Central memory CD8-positive, alpha-beta T cell (primary cell): Measurements from ENCODE around the gene PCSK6.

Source experiments
- ATAC-seq: fragments of 150-1000 bp; cut with Tn5 transposase; replicated peaks from 2 replicates; pipeline ENCODE4 v1.10.0; 2022; ENCODE audit warnings: mild to moderate bottlenecking, moderate FRiP score, moderate number of reproducible peaks; ENCODE audit not compliant: poor library complexity, severe bottlenecking; ENCODE audit errors: extremely low read depth
- DNase-seq, 2 donors: peaks; one replicate each; pipeline ENCODE4 v3.0.0; 2021; ENCODE audit warnings: low spot score in 2 of 2
- H3K27ac Mint-ChIP-seq: one replicate; pipeline ENCODE4 v1.8.0; 2022; ENCODE audit warnings: low read depth, mild to moderate bottlenecking, moderate library complexity, mixed read lengths
- H3K27me3 Mint-ChIP-seq: one replicate; pipeline ENCODE4 v1.8.0; 2022; ENCODE audit warnings: mixed read lengths
- H3K36me3 Mint-ChIP-seq: one replicate; pipeline ENCODE4 v1.8.0; 2022; ENCODE audit warnings: mild to moderate bottlenecking, moderate library complexity, mixed read lengths; ENCODE audit not compliant: insufficient read depth
- H3K4me1 Mint-ChIP-seq: one replicate; pipeline ENCODE4 v1.8.0; 2022; ENCODE audit warnings: mixed read lengths
- H3K4me3 Mint-ChIP-seq: one replicate; pipeline ENCODE4 v1.8.0; 2022; ENCODE audit warnings: mild to moderate bottlenecking, moderate library complexity, mixed read lengths
- H3K9me3 Mint-ChIP-seq: one replicate; pipeline ENCODE4 v1.8.0; 2022; ENCODE audit warnings: mixed read lengths

Gene PCSK6

DNA sequence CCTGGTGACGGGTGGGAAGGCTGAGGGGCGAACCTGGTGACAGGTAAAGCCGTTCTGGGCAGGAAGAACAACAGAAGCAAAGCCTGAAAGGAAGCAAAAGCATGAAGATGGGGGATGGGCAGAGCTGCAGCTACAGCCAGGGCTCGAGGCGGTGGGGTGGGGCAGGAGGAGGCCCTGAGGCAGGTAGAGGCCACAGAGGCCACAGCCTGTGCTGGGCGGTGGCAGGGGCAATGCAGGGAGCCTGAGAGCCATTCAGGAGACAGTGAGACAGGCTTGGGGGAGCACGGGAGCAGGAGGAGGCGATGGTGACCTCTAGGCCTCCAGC, 8.2 kb downstream of the PCSK6 start:
- H3K9me3 Mint-ChIP-seq: no peaks in the 10 kb centered on the region
- H3K4me3 Mint-ChIP-seq: no peak overlapping the region
- H3K27ac Mint-ChIP-seq: no peak overlapping the region
- H3K36me3 Mint-ChIP-seq: no peaks in the 10 kb centered on the region
- ATAC-seq (no peak), DNase-seq (no peak)
- H3K4me1 Mint-ChIP-seq: no peaks in the 10 kb centered on the region
- peaks cover 25% of the 10 kb centered on the region for H3K27me3 Mint-ChIP-seq

DNA sequence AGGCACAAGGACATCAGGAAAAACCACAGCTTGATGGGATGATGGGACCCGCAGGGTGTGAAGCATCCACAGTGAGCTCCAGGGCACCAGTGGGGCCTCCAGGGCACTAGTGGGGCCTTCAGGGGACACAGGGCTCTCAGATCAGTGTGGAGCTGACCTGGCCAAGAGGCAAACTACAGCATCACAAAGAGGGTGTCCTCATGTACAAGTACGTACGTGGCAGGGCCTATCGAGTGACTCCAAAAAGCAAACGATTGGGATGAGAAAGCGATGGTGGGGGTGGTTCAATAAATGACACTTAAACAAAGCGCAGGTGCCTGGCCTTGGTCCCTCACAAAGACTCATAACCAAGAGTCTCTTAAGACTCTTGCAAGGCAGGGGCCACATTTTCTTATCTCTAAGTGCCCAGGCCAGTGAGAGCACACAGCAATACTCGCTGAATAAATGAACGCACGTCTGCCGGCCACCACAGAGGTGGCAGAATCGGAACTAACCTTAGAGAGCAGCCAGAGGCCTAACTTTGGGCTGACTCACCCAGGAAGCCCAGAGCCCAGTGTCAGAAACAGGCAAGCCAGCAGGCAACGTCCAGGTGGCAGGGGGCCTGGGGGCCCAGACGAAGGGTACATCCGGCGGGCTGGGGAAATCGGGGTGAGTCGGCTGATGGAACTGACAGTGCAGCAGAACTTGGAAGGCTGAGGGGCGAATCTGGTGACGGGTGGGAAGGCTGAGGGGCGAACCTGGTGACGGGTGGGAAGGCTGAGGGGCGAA, 8.7 kb downstream of the PCSK6 start:
- Mint-ChIP-seq H3K9me3 (no peaks in the 10 kb centered on the region), H3K27ac (no peak overlapping the region), H3K36me3 (no peaks in the 10 kb centered on the region), H3K27me3 (peaks cover 24% of the 10 kb centered on the region), H3K4me1 (no peaks in the 10 kb centered on the region), H3K4me3 (no peak overlapping the region)
- no peak for ATAC-seq
- DNase-seq: no peak

DNA sequence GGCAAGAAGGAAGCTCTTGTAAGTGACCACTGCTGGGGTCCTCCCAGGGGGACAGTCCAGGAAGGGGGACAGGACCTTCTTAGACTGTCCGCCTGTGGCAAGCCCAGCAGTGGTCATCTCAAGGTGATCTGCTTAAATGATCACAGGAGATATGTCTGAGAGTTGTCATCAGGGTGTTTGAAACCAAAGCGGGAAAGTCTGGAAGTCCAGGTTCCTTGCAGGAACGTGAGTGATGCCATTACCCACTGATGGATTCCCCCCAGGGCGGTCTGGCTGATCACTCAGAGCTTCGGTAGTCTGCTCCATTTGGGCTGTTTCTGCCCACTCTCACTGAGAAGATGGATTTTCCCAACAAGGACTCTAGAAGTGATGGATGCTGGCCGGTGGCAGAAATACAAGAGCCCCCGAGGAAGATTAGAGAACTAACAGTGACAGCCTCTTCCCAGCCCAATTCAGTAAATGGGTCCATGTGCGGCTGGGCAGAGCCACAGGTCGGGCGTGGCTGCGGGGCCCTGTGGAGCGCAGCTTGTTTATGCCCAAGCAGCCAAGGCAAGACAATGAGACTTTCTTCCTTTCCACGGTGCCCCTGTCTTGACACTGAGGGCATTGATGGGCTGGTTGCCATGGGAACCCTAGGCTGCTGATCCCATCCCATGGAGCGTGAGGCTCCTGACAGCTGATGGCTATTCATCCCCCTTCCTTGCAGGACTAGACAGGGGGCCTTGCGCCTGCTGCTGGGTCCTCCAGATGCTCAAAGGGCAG, 9.5 kb downstream of the PCSK6 start:
- Mint-ChIP-seq H3K36me3 (no peaks in the 10 kb centered on the region), H3K9me3 (no peaks in the 10 kb centered on the region), H3K4me3 (no peak overlapping the region), H3K4me1 (no peaks in the 10 kb centered on the region), H3K27me3 (peaks cover 25% of the 10 kb centered on the region), H3K27ac (no peak overlapping the region)
- no peak for DNase-seq
- no peak for ATAC-seq

DNA sequence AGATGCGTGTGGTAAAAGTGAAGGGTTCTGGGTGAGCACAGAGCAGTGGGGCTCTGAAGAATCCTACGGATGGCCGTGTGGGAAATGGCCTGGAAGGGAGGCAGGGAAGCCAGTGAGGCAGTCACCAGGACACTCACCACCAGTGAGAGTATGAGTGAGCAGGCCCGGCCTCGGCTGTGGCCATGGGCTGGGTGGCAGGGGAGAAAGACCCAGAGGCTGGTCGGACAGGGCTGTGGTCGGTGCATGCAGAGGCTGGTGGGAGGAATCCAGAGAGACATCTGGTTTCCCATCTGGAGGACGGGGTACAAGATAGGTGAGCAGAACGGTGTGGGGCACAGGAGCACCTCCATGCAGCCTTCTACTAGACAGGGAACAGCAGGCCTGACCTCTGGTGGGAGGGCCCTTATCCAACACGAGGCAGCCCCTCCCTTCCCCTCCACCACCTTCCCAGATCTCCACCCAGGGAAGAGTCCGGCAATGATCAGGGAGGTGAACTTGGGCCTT, 10.1 kb downstream of the PCSK6 start:
- Mint-ChIP-seq H3K4me3 (no peak overlapping the region), H3K27me3 (peaks cover 32% of the 10 kb centered on the region), H3K27ac (no peak overlapping the region), H3K9me3 (no peaks in the 10 kb centered on the region), H3K36me3 (no peaks in the 10 kb centered on the region), H3K4me1 (no peaks in the 10 kb centered on the region)
- DNase-seq: no peak
- ATAC-seq: no peak

DNA sequence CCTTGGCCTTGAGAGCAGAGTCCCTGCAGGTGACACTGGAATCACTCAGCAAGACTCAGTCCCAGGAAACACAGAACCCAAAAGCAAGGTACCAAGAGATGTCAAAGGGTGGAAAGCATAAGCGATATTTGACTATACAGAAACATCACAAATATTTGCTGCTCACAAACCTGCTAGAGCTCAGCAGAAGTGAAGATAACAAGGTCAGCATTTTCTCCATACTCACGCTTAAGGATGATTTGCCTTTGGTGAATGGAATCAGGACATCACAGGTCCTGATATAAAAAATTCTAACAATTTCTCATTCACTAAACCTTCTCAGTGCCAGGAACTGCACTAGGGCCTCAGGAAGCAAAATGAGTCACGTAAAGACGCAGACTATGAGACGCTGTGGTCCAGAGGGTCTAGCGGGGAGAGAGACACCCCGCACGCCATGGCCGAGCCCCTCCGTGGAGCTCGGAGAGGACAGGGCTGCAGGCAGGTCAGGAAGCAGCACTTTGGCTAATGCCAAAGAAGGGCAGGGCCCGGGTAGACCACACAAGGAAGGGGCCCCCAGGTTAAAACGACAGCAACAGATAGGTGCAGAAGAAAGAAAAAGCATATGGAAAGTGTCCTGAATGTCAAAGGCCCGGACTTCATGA, 10.7 kb downstream of the PCSK6 start:
- Mint-ChIP-seq H3K27ac (no peak overlapping the region), H3K36me3 (no peaks in the 10 kb centered on the region), H3K4me3 (no peak overlapping the region), H3K9me3 (no peaks in the 10 kb centered on the region), H3K4me1 (no peaks in the 10 kb centered on the region), H3K27me3 (peaks cover 38% of the 10 kb centered on the region)
- ATAC-seq (no peak), DNase-seq (no peak)

DNA sequence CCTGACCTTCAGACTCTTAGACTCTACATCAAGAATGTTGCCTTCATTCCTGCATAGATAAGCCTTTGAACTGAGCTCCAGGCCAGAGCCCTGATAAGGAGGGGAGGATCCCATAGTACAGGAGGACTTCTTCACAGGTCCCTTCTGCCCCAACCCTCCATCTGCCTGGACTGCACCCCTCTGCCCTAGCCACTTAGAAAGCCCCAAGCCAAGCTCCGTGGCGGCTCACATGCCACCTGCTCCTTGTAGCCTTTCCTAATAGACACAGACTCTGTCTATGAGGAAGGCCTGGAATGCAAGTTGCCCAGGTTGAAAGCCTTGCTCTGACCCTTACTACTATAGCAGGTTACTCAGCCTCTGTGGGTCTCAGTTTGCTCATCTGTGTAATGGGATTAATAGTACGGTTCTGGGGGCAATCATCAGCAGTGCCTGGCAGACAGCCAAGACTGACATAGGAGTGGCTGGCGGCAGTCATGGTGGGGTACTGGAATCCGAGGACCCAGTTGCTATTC, 11.6 kb downstream of the PCSK6 start:
- no peaks in the 10 kb centered on the region for H3K9me3 Mint-ChIP-seq
- no peaks in the 10 kb centered on the region for H3K36me3 Mint-ChIP-seq
- ATAC-seq (no peak), DNase-seq (no peak)
- peaks cover 38% of the 10 kb centered on the region for H3K27me3 Mint-ChIP-seq
- no peaks in the 10 kb centered on the region for H3K4me1 Mint-ChIP-seq
- no peak overlapping the region for H3K27ac Mint-ChIP-seq
- H3K4me3 Mint-ChIP-seq: no peak overlapping the region

DNA sequence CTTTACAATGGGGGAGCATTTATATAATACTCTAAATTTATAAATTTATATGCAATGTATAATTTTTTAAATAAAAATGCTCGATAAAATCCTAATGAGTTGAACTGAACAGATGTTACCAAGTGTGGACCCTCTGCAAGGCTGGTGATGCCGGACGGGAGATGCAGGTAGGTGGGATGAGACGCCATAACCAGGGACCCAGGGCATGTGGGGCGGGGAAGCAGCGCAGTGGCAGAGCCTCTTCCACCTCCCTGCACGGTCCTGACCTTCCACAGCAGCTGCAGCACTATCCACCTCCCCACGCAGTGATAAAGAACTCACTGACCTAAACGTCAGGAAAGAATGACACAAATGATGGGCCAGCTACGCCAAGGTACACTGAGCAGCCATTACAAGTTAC, 12.8 kb downstream of the PCSK6 start:
- H3K9me3 Mint-ChIP-seq: no peaks in the 10 kb centered on the region
- H3K4me3 Mint-ChIP-seq: no peak overlapping the region
- no peak for DNase-seq
- no peaks in the 10 kb centered on the region for H3K4me1 Mint-ChIP-seq
- peaks cover 41% of the 10 kb centered on the region for H3K27me3 Mint-ChIP-seq
- no peaks in the 10 kb centered on the region for H3K36me3 Mint-ChIP-seq
- H3K27ac Mint-ChIP-seq: no peak overlapping the region
- no peak for ATAC-seq

DNA sequence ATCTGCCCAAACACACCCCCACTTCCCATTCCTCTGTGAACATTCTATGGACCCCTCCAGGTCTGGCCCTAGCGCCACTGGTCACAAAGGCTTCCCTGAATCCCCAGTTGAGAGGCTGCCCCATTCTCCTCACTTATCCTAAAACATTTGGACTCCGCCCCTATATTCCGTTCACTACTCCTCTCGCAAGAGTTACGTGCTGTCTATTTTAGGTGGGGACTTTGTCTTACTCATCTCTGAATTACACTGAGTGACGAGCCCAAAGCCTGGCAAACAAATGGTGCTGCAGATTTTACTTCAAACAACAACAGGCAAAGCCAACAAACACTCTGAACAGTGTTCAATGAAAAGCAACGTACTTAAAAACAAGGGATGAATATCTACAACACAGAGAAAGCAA, 14.5 kb downstream of the PCSK6 start:
- ATAC-seq: no peak
- H3K4me3 Mint-ChIP-seq: no peak overlapping the region

DNA sequence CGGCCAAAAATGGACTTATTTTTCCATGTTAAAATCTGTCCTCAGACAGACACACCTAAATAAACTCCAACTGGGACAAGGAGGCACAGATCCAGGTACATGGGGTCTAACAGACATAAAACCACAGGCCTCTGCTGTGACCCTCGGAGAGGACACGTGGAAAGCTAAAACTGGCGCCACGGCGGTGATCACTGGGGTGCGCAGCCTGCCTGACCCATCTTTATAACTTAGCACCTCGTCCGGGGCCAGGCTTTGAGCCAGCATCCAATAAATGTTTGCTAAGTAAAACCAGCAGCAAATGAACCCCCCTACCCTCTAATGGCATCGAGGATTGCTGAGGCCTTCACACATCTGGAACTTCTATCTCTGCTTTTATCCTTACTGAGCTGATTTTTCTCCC, 15.3 kb downstream of the PCSK6 start:
- H3K27ac Mint-ChIP-seq: no peak overlapping the region
- no peak for ATAC-seq
- peaks cover 1% of the 10 kb centered on the region for H3K36me3 Mint-ChIP-seq
- peaks cover 53% of the 10 kb centered on the region for H3K27me3 Mint-ChIP-seq
- no peak for DNase-seq
- no peaks in the 10 kb centered on the region for H3K9me3 Mint-ChIP-seq
- no peaks in the 10 kb centered on the region for H3K4me1 Mint-ChIP-seq
- H3K4me3 Mint-ChIP-seq: no peak overlapping the region

More for the DNA sequence above, 14.5 kb downstream of the PCSK6 start:
- DNase-seq: no peak
- H3K4me1 Mint-ChIP-seq: no peaks in the 10 kb centered on the region
- no peaks in the 10 kb centered on the region for H3K36me3 Mint-ChIP-seq
- no peak overlapping the region for H3K27ac Mint-ChIP-seq
- peaks cover 58% of the 10 kb centered on the region for H3K27me3 Mint-ChIP-seq
- no peaks in the 10 kb centered on the region for H3K9me3 Mint-ChIP-seq

DNA sequence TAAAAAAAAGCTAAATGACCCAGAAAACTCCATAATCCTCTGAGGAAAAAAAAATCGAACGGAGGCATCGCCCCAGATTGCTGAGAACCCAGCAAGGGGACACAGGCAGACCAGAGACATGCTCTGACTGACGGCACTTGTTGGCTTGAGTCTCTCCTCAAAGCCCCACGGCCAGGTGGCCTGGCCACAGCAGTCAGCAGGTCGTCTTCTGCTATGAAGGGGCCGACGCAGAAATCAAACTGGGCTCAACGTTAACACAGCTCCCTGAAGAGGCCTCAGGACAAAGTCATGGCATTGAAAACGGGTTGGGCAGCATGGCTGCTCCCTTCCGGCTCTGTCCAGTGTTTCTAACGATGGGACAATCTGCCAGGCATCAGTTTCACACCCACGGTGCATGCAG, 17.5 kb downstream of the PCSK6 start:
- no peak overlapping the region for H3K4me3 Mint-ChIP-seq
- H3K9me3 Mint-ChIP-seq: no peaks in the 10 kb centered on the region
- H3K27ac Mint-ChIP-seq: no peak overlapping the region
- H3K27me3 Mint-ChIP-seq: peaks cover 48% of the 10 kb centered on the region
- peaks cover 3% of the 10 kb centered on the region for H3K36me3 Mint-ChIP-seq
- DNase-seq (no peak), ATAC-seq (no peak)
- H3K4me1 Mint-ChIP-seq: no peaks in the 10 kb centered on the region

DNA sequence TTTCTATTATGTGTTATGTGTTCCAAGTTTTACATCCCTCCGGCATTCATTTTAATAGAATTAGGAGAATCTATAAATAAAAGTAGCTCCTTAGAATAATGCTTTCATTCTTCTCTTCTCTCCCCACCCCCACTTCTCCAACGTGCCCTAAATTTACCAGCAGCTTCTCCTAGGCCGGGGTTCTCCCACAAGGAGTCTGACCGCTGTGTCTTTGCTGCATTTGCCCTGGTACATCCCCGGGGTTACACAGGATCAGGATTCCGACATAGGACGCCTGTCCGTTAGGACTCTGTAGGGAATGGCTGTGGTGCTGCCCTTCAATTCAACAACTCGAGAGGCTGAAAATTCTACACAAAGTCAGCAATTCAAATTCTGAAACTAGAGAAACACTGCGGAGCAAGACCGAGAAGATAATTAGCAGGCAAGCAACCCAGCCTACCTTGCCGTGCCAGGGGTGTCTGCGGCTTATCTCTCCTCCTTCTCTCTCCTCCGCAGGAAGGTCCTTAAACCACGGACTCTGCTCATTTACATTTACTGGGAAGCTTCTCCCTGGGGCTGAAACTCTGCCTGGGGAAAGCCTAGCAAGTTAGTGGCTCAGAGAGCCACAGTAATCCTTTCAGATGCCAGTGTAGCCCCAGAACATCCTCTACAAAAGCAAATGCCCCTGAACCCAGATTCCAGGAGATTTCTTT, 18.8 kb downstream of the PCSK6 start:
- Mint-ChIP-seq H3K27me3 (peaks cover 55% of the 10 kb centered on the region), H3K27ac (no peak overlapping the region), H3K36me3 (peaks cover 3% of the 10 kb centered on the region), H3K9me3 (no peaks in the 10 kb centered on the region), H3K4me3 (no peak overlapping the region), H3K4me1 (no peaks in the 10 kb centered on the region)
- ATAC-seq (no peak), DNase-seq (no peak)

DNA sequence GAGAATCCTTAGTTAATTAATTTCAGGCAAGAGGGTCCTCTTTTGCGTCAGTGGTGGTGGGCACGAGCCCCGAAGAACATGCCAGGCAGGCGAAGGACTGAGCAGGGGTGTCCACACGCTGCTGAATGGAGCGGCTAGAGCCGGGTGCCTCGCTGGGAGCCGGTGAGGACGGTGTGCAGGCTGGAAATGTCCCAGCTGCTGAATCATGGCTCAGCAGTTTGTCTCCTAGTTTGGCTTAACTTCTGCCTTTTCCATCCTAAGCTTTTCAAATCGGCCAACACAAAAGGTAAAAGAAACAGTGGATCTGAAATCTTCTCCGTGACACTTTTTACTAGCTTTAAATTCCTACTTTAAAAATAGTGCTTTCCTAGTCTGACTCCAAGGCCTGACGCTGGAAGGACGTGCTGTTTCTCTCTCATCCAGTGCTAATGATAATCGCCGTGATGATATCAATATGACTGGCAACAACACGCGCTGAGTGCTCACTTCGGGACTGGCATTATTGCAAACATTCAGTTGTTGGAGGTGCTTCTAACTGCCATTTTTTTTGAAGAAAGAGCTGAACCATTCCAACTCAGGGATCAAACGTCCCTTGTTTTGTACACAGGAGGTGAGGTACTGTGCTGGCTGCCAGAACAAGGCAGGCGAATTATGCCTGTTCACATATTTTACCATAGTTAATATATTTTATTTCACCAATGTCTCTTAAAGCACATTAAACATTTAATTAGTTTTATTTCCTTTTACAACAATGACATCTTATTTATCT, 19.8 kb downstream of the PCSK6 start:
- ATAC-seq: no peak
- Mint-ChIP-seq H3K36me3 (peaks cover 3% of the 10 kb centered on the region), H3K4me1 (no peaks in the 10 kb centered on the region), H3K27me3 (peaks cover 52% of the 10 kb centered on the region), H3K27ac (no peak overlapping the region), H3K4me3 (no peak overlapping the region), H3K9me3 (no peaks in the 10 kb centered on the region)
- DNase-seq: no peak
